Stimulated activated CD8-positive, alpha-beta memory T cell treated with anti-CD3 and anti-CD28 coated beads, Interleukin-15, amount 100 ng/mL, for 24 hours (primary cell): ENCODE measurements around the gene ADSL.

ENCODE experiments used
- DNase-seq: peaks from one replicate; pipeline ENCODE4 v3.0.0-alpha.2; 2020; ENCODE audit warnings: low read depth

The ADSL gene

GRCh38 chr22:40328546-40329456, 17.5 kb upstream of the ADSL start:
- no peak for DNase-seq

DNA sequence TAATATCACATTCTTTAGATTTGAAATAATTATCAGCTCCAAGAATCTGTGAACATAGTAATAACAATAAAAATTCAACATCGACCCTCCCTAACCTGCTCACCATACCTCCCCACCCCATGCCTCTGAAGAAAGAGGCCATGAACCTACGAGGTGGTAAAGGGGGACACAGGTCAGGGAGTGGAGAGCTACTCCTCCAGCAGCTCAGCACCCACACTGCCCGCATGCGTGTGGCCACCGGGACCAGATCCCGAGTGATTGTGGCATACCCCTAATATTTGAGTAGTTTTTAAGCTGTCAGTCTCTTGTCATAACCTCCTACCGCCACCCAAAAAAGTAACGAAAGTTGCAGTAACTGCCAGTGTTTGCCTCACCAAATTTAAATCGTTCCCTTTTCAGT, 16.8 kb upstream of the ADSL start:
- DNase-seq: no peak

DNA sequence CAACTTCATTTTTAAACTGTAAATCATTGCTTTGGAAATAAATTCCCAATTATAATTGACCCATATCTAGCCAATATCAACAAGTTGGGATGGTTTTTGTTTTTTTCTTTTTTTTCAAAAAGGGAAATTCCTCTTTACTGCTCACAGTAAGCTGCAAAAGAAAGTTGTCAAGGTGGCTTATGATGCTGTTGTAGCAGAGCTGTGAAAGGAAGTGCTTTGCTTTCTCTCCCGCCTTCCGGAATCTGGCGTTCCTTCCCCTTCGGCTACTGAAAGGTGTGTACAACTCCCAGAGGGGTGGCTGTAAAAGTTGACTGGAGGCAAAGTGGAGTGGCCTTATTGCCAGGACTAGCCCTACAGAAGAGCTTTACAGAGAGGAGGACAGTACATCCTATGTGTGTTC, 16.2 kb upstream of the ADSL start:
- DNase-seq: no peak

- DNase-seq: no peak
Measured at GRCh38 chr22:40330615-40331014, 15.7 kb upstream of the ADSL start.

GRCh38 chr22:40331706-40332105, 14.6 kb upstream of the ADSL start:
- DNase-seq: no peak

DNA sequence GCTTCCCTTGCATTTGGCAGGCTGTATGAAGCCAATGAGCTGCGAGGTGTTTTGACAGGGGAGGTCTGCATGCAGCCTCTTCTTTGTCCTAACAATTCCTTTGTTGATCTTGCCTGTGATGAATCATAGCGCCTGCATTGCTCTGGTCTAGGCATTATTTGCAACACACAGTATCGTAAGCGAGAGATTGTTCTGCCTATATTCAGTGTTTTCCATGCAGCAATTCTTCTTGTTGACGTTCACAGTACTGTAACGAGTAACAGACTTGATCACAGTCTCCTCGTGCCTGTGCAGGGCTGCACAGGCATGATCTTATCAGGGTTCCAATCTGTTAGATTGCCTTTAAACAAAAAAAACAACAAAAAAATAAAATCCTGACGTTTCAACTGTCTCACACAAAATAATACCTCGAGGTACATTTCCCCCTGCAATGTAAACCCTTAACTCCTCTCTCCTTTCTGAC, 13.9 kb upstream of the ADSL start:
- no peak for DNase-seq

DNA sequence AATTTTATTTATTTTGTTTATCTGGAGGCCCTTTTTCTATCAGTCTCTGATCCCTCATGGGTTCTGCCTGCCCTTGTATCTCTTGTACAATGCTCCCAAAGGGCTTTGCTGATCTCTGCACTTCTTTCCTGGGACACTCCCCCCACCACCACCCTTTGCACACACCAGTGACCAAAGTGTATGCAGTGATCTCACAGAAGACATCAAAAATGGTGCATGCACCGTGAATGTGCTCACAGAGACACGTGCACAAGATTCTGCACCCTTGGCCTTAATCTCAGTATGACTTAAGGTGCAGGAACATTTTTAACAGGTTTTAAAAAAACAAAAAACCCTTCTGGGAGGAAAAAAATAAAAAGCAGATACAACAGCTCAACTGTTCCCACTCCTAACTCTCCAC, 12.2 kb upstream of the ADSL start:
- no peak for DNase-seq

DNA sequence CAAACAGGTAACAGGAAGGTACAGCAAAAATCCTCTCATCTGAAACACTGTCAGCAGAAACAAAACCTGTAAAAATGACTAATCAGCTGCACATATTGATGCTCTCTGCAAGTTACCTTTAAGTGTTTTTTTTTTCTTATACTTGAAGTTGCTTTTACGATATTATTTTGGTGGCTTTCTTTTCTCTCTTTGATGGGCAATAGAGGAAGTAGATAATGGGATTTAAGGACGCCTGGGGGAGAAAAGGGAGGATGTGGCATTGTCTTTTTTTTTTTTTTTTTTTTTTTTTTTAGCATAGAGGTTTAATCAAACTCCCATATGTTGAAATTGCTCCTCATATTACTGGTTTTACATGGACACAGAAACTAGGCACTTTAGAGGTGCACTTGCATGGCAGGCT, 11.4 kb upstream of the ADSL start:
- DNase-seq: no peak

DNA sequence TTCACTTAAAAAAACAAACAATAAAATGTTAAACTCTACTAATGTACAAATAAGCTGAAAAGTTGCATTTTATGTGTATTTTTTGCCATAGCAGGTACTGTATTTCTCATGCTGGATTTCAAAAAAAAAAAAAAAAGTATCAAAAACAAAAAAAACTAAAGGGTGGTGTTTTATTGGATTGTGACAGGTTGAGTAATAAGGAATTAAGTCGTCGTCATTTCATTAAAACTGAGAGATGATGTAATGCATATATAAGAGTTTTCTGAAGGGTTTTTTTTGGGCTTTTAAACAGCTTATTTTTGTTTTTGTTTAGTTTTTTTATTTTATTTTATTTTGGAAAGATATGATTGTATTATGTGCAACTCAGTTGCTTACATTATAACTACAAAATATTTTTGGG, 10.9 kb upstream of the ADSL start:
- no peak for DNase-seq

DNA sequence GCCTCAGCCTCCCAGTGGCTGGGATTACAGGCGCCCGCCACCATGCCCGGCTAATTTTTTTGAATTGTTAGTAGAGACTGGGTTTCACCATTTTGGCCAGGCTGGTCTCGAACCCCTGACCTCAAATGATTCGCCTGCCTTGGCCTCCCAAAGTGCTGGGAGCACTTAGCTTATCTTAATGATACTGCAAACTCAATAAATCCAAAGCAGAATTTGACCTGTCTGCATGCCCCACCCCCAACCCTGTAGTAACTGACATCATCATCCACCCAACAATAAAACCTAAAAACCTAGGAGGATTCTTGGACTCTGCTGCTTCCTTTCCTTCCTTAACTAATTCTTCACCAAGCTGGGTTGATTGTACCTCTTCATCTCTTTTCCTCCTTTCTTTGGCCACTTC, 6.3 kb upstream of the ADSL start:
- DNase-seq: no peak

DNA sequence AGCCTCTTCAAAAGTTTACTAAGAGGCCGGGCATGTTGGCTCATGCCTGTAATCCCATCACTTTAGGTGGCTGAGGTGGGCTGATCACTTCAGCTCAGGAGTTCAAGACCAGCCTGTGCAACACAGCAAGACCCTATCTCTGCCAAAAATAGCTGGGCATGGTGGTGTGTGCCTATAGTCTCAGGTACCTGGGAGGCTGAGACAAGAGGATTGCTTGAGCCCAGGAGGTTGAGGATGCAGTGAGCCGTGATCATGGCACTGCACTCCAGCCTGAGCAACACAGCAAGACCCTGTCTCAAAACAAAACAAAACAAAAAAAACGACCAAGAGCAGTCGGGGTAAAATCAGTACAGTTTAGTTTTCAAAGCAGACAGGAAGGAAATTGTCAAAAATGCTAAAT, 4.7 kb upstream of the ADSL start:
- no peak for DNase-seq

DNA sequence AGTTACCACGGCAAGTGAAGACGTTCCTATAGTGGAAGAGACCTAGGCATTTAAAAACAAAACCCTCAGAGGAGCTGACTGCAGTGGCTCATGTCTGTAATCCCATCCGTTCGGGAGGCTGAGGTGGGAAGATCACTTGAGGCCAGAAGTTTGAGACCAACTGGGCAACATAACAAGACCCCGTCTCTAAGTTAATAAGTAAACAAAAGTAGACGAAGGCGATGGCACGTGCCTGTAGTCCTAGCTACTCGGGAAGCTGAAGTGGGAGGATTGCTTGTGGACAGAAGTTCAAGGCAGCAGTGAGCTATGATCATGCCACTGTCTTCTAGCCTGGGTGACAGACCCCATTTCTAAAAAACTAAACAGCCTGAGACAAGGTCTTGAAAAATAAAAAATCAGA, 3.8 kb upstream of the ADSL start:
- no peak for DNase-seq

DNA sequence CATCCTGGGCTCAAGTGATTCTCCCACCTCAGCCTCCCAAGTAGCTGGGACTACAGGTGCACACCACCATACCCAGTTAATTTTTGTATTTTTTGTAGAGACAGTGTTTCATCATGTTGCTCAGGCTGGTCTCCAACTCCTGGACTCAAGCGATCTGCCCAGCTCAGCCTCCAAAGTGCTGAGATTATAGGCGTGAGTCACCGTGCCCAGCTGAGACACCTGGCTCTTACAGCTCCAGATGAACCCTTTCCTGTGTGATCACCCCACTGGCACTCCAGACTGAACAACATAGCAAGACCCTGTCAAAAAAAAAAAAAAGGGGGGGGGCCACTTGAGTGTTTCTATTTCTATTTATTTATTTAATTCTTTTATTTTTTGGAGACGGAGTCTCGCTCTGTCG, 1.0 kb upstream of the ADSL start:
- no peak for DNase-seq

DNA sequence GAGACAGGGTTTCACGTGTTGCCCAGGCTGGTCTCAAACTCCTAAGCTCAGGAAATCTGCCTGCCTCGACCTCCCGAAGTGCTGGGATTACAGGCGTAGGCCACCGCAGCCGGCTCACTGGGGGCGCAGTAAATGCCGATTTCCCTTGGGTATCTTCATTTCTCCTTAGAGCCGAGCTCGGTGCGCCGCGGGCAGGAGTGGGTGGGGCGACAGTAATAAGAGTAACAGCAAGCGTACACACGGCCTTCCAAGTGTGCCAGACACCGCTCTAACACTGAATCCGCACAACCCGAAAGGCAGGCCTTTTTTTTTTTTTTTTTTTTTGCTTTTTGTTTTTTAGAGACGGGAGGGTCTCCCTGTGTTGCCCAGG, 500 bp upstream of the ADSL start:
- DNase-seq: no peak

GRCh38 chr22:40347300-40347699, 1.0 kb downstream of the ADSL start:
- no peak for DNase-seq

DNA sequence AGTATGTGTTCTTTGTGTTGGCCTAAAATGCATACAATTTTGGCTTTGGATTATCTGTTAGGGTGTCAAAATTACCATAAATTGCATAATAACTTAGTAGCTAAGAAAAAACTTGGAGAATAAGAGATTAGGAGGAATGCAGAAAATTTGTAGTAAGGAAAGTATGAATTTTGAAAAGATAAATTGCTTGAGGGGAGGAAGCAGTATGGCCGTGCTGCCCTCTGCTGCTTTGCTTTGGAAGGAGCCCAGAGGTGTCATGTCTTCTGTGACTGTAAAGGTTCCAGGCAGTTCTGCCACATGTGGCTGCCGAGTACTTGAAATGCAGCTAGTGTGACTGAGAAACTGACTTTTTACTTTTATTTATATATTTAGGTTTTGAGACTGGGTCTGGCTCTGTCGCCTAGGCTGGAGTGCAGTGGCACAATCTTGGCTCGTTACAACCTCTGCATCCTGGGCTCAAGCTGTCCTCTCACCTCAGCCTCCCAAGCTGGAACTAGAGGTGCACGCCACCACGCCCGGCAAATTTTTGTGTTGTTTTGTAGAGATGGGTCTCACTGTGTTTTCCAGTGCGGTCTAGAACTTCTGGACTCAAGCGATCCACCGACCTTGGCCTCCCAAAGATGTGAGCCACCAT, 1.8 kb downstream of the ADSL start:
- no peak for DNase-seq

- no peak for DNase-seq
Measured at GRCh38 chr22:40352763-40353162, 6.5 kb downstream of the ADSL start.

DNA sequence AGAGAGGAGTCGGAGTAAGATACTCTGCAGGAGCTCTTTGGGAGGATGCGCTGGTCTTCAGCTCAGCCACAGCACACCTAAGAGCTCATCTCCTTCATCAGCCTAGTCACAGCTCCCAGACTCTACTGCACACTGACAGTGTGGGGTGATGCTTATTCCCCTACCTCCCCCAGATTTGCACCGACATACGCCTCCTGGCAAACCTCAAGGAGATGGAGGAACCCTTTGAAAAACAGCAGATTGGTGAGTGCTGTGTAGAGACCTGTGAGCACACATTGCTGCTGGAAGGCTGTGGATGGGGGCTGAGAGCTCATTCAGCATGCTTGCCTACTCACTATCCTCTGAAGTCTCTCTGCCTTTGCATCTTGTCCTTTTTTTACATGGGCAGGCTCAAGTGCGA, 14.8 kb downstream of the ADSL start:
- DNase-seq: no peak

GRCh38 chr22:40363059-40363458, 16.8 kb downstream of the ADSL start:
- no peak for DNase-seq

GRCh38 chr22:40364431-40364830, 18.1 kb downstream of the ADSL start:
- no peak for DNase-seq

DNA sequence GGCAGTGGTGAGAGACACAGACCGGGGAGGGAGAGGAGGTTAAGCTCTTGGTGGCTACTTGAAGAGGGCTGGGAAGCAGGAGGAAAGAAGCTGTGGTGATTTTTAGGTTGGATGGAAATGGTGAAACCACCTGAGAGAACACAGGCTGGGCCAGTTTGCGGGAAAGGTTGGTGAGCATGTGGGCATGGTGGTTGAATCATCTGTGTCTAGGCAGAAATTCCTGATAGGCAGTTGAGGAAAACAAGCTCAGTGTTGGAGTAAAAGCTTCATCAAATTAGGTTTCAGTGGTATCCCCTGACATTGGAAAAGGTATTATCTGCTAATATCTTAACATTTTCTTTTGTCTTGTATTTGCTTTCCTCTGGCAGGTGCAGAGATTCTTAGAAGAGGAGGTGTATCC, 19.8 kb downstream of the ADSL start:
- no peak for DNase-seq

GRCh38 chr22:40367342-40367741, 21.0 kb downstream of the ADSL start:
- DNase-seq: no peak

- no peak for DNase-seq
Measured at GRCh38 chr22:40368016-40368415, 21.7 kb downstream of the ADSL start.

- DNase-seq: no peak
Measured at GRCh38 chr22:40368836-40369235, 22.5 kb downstream of the ADSL start.
